SK-N-DZ (cell line): Measurements from ENCODE around the gene FIG4.
A peak's percentile ranks its signal among the peaks of the same experiment; 100 is the strongest.
"Not testable (repeated sequence)": the region's sequence is repeated elsewhere in the genome, so short reads cannot be mapped to it uniquely, and the experiment has no call there.

Experiments
- DNase-seq: peaks from one replicate; pipeline ENCODE4 v3.0.0-alpha.2; 2015; ENCODE audit warnings: low spot score

The FIG4 gene

DNA sequence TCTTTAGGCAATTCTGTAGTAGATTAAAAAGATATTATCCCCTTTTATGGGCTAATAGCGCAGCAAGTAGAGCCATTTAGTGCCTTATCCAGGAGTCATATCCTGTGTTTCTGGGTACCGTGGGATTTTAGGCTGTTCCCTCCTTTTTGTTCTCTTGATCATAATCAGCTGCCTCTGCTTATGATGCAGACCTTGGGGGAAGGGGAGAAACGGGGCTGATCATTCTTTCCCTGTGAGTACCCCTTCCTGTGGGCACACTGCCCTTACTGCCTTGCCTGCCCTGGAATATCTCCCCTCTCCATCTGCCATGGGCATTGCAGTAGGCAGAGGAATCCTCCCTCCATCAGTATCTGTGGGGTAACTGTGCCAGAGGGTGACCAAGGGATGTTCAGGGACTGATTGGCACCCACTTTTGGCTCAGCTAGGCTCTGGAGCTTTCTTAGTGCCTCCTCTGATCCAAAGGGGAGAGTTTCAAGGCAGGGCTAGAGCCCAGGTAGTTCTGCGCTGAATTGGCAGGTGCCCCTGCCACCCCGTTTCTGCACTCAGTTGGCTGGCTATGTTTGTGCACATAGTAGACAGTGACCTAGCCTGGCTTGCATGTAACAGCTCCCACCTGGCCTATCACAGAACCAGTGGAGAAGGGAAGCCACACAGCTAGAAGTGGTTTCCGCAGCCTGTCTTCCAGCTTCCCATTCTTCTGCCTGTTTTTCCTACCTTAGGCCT, 103.3 kb downstream of the FIG4 start:
- DNase-seq: no peak

DNA sequence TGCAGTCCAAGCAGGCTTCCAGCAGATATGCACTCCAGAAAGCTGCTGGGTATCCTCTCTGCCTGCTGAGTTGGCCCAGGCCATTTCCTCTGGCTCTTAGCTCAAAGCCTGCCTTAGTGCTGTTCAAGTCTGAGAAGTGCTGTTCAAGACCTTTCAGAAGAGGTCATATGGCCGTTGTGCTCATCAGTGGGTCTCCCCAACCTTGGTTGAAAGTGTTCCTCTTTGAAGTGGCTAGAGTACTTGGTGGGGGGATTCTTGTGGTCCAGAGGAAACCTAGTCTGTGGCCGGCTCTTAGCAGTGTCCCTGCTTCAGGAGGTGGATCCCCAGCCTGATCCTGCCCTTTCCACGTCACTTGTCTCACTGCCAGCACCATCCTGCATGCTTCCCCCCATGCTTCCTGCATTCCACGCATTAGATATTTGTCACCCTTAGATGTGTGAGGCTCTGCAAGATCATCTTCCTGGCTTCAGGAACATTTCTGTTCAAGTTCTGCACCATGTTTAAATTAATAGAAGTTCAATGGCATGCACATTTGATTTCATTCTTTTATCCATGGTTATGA, 105.0 kb downstream of the FIG4 start:
- DNase-seq: no peak

DNA sequence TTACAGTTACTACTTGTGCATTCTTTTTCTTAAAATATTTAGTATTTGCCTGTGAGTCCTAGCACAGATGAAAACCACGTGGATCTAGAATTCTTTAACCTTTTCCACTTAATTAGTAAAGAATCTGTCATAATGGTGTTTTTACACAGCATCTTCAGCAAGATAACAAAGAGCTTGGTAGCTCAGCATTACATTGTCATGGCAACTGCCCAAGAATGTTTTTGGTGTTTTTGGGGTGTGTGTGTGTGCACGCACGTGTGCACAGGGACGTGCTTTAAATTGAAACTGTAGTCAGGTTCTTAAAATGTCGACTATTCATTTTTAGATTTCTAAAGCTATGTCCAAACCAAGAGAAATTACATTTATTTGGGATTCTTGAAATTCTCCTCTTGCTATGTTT, 108.0 kb downstream of the FIG4 start:
- DNase-seq: no peak

DNA sequence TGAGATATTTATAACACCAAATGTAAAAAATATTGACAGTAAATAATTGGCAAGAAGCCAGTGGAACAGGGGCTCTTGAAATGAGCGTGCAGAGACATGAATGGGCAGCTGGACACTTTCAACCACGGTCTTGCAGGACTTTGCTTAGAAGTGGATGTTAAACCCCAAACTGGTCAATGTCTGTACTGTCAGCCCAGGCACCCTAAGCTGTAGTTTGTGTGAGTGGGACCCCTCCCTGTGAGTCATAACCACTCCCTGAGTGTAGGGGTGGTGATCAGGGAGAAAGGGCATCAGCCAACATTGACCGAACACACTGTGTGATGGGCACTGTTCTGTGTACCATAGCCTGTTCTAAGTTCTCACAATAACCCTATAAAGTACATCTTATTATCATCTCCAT, 108.6 kb downstream of the FIG4 start:
- no peak for DNase-seq

DNA sequence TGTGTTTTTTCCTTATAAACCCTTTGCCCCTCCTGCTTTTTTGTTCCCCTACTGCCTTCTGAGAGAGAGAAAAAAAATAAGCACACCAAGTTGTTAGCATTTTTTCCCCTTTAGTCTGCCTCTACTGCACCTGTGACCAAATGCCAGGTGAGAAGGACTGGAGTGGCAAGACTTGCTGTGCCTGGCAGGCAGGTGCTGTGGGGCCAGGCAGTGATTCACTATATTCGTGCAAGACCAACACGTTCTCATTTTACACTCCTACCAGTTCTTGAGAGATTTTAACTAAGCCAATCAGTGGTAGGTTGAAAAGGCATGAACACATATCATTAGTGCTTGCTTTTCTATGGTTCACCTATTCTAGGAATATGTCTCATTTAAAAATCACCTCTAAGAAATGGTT, 109.7 kb downstream of the FIG4 start:
- DNase-seq: no peak

DNA sequence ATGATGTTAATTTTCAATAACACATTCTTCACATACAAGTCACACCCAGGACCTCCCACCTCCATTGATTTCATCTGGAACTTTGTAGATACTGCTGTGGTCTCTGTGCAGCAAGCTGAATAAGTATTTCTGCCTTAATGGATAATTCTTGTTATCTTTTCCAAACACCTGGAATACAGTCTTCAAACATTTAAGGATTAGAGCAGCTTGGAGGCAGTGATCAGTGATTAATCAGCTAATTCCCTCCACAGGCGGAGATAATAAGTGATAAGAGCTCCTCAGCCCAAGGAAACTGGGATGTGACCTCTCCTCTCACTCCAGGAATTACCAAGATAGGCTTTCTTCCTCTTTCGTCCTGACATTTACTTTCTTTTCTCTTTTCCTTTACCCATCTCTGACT, 110.7 kb downstream of the FIG4 start:
- no peak for DNase-seq

DNA sequence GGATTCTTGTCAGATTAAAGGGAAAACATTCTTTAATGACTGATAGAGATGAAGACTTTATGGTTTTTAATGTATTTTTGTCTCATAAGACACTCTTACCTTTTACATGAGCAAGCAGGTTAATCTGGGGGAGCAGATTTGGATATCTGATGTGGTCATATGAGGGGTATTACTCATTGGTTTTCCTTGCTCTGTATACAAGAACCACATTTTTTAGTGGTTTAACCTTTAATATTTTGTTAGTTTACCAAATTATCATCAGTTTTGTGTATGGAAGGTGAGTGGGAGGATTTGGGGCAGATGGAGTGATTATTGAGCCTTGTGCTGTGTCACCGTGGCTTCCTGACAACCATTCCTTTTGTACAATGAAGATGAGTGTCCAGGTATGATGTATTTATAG, 112.9 kb downstream of the FIG4 start:
- DNase-seq: no peak

DNA sequence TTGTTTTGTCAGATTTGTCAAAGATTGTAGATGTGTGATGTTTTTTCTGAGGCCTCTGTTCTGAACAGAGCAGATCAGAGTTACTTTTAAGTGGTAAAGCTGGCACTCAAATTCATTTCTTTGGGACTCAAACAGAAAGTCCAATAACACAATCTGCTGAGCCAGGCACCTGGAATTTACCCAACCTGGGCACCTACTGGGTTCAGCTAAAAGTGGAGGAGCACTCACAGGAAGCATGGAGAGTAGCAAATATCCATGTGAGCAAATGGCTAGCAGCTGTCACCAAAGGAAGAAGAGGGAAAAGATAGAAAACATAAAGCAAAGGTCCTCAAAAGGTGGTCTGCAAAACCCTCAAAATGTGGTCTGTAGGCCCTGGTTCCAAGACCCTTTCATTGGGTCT, 116.8 kb downstream of the FIG4 start:
- DNase-seq: no peak

DNA sequence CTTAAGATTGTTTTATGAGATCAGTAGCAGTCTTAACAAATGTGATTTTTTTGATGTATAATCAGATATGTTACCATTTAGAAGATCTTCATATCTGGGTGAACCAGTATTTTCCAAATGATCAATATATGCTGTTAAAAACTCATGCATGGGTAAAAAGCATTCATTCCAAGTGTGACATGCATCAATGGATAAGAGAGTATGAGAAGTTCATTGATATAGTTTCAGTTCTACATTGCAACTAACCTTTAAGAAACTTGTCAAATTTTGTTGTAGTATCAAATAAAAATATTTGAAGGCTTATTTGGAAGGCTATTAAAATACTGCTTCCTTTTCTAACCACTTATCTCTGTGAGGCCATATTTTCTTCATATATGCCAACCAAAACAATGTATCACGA, 117.7 kb downstream of the FIG4 start:
- no peak for DNase-seq

DNA sequence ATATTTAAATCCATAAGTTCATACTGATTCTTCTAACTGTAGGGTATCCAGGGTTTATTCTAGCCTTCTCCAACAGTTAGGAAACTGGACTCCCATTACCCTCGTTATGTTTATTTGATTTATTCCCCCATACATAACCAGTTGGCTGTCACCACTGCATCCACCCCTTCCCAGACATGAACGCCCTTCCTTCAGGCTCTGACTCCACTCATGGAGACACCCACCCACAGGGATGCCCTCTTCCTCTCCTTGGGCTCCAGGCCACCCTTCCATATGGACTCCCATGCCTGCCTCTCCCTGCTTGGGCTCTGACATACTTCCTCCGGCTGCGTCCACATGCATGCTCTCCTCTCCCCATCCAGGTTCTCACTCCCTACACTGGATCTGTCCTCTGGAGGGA, 124.0 kb downstream of the FIG4 start:
- DNase-seq: no peak

DNA sequence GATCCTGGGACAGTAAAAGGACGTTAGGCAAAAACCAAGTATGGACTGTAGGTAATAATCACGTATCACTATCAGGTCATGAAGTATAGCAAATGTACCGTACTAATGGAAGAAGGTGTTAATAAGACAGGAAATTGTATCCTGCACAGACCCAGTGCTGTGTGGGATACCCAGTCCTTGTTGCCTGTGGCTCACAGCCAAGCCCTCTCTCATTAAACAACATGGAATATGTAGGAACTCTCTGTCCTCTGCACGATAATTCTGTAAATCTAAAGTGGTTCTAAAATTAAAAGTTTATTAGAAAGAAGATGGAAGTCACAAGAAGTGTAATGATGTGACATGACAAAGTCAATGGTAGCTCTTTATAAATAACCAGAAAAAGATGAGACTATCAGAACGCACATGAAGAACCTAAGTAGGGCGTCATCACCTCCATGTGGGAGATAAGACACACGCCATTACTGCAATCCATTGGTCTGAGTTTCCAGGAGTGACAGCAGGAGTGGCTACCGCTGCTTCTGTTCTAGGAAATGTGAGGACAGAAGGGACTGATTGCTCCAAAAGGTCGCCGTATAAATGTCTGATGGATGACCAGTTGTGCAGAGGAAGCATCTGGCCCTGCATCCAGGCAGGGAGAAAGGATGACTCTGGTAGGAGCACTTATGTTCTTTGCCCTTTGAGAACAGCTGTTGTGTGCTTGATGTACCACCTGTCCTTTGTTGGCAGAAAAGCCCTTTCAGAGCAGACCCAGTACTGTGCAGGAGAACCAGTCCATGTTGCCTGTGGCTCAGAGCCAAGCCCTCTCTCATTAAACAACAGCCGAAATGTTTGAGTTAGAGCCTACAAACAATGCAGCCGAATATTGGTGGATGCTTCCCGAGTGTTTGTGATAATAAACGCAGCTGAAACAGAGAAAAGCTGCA, 125.6 kb downstream of the FIG4 start:
- no peak for DNase-seq

DNA sequence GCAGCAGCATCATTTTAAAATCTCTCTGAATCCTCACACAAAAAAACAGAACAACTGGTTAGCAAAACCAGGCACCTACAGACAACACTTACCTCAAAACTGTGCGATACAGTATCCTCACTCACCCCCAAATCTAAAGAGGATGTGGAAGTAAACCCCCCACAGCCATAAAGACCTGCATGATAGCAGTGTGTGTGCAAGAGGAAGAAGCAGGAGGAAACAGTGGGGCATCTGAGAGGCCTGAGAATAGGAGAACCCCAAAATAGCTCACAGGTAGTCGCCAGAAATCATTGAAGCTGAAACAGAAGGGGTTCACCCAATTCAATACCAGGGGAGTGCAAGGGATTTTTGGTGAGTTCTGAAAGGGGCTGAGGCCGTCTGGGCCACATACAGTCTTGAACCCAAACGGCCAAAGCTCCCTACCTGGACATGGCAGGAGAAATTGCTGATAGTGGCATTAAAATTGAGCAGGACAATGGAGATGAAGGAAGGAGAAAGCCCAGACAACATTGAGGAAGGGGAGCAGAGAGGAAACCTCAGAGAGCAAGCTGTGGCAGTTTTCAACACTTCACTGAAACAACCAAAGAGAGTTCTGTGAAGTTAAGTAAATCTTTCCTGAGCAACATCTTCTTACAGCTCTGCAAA, 129.7 kb downstream of the FIG4 start:
- DNase-seq: no peak

DNA sequence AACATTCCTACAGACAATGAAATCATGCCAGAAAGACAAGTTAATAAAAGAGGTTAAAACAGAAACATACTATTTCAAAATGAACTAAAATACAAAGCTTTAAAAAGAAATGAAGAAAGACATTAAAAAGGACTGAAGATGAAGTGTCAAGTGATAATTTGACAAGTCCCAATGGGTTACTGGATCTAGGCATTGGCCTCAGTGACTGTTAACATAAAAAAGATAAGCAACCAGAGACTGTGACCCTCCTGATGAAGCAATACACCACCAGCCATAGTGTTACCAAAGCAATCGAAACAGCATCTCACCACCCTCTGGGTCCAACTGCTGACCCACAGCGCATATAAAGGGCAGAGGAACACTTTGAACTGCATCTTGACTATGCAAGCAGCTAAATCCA, 130.3 kb downstream of the FIG4 start:
- DNase-seq: no peak

DNA sequence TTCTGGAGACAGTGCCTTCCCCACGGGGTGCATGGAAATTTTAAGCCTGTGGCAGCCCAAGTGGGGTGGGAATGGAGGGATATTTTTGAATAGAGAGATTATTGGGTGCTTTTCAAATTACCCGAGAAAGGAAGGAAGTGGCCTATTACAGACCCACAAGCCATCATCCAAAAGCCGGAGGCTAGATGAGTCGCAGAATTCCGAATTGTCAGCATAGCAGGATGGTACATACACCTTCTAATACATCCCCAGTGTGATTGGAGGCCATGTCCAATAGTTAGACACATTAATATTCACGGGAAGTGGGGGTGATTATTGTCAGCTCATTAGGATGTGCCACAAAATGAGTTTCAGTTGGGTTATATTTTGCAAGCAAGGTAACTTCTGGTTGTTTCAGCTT, 133.0 kb downstream of the FIG4 start:
- DNase-seq: no peak

DNA sequence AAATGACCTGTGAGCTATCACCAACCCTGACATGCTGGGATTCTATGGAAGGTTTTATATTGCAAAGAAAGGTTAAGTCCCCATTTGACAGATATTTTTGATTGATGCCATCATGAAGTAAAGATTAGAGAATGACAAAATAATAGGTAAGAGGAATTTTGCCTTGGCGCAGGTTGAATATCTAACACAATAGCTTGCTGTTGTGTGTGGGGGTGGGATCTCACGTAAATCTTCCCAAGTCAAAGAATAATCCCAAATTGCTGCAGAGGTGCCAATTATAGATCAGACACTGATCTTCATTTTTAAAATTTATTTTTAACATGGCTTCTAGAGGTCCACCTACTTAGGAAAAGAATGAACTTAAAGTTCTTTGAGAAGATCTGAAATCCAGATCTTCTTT, 135.5 kb downstream of the FIG4 start:
- no peak for DNase-seq

DNA sequence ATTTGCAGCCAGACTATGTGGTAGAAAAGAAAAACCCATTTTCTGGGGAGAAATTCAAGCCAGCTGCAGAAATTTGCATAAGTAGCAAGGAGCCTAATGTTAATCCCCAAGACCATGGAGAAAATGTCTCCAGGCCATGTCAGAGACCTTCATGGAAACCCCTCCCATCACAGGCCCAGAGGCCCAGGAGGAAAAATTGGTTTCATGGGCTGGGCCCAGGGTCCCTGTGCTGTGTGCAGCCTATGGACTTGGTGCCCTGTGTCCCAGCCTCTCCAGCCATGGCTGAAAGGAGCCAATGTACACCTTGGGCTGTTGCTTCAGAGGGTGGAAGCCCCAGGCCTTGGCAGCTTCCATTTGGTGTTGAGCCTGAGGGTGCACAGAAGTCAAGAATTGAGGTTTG, 140.3 kb downstream of the FIG4 start:
- not testable (repeated sequence) for DNase-seq

DNA sequence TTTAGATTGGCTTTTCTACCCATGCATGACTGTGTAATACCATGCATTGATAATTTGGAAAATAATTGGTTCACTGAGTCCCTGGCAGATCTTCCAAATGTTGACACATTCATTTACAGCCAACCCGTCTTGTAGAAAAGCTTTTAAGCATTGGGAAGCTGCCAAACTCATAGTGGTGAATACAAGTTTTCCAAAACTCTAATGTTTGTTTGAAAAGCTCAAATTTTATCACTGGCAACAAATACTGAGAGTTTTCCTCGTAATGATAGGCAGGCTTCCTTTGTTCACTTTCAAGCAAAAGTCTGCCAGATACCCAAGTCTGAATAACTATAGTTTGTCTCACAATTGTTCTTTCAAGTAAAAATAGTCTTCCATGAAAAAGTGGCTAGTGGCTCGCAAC, 143.0 kb downstream of the FIG4 start:
- DNase-seq: no peak

DNA sequence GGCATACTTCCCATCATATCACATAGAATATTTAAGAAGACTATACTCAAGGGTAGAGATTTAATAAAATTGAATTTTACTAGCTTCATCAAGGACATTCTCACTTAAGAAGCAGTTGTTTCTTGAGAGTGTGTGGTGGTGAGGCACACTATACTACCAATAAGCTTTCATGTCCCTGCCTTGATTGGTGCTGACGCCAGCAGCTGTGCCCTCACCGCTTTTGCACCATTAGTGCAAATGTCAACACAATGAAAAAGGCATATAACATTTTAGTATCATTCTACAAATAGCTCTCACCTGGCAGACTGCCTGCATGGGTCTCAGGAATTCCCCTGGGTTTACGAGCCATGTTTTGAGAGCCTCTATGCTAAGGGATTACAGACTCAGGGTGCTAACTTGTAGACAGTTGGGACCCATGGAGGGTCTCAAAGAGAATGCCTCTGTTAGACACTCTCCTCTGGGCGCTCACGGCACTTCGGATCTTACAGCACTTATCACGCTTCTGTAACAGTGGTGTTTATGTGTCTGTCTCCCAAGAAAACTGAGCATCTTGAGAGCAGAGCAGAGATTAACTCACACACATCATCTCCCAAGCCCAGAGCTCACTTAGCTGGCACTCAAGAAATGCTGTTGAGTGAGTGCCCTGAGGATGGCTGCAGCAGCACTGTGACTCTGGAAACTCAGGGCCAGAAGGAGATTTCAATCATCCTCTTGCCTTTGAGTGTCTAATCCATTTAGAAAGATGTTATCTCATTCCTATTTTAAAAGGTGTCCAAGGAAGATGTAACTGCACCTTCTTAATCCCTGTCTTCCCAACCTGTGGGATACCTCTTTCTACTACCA, 143.7 kb downstream of the FIG4 start:
- peak; percentile 67 for DNase-seq

DNA sequence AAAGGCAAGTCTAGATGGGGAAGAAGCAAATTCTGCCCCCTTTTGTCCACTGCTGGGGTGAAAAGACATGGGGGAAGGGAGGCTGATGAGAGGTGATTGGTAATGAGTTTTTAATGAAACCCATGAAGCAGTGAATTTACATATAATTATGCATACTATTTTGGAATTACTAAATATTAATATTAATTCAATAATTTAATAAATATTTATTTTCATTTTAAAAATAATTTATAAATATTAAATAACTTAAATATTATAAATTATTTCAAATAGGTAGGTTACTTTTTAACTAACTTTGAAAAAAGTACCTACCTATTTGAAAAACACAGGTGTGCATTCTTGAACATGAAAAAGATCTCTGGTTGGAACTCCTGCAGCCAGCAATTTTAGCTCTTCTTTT, 148.9 kb downstream of the FIG4 start:
- DNase-seq: no peak

DNA sequence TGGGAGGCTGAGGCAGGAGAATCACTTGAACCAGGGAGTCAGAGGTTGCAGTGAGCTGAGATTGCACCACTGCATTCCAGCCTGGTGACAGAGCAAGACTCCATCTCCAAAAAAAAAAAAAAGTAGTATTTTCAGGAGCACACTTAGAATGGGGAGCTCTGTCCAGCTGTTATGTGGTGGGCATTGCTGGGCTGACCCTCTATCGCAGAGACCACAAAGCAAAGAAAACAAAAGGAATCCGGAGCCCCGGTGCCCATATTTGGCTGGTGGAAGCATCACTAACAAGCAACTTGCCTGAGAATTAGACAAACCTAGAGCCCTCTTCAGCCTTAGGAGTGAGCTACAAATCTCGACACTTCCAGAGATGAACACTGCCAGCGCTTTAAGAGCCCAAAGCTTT, 149.7 kb downstream of the FIG4 start:
- no peak for DNase-seq

DNA sequence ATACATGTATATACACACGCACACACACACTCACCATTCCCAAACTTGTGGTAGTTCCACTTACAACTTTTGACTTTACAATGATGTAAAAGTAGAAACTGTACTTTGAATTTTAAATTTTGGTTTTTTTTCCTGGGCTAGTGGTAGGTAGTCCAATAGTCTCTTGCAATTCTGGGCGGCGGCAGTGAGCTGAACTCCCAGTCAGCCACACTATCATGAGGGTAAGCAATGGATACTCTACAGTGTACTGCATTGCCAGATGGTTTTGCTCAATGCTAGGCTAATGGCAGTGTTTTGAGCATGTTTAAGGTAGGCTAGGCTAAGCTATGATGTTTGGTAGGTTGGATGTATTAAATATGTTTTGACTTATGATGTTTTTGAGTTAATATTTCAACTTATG, 150.8 kb downstream of the FIG4 start:
- no peak for DNase-seq
